ENCODE results near the gene CEACAM4.

The CEACAM4 gene

DNA sequence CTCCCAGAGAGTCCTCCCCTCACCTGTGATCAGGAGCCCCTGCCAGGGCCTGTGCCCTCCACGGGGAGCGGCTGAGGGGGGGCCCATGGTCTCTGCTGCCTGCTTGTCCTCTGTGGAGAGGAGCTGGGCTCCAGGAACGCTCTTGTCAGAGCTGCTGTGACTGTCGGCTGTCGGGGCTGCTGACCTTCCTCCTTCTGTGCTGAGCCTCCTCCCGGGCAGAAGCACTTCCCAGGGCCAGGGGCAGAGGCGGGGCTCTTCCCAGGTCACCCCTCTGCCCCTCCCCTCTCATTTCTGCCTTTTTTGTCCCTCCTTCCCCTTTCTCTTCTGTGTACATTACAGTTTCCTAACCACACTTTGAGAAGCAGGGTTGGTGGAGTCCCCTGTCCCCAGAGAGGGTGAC is at the start of gene CEACAM4:
TSS of gene CEACAM4 (minus strand) at position 198 of the 400 bp plus-strand sequence. CDS start at position 87, 111 bp downstream.
- no peak for TF ChIP-seq CEBPB (IDR thresholded peaks at IDR 0.05)
- no peak for TF ChIP-seq EGR1 (IDR thresholded peaks at IDR 0.05)
- no peak for TF ChIP-seq EP300 (IDR thresholded peaks at IDR 0.05; ENCODE audit: borderline replicate concordance)
- TF ChIP-seq FOXM1 (IDR thresholded peaks at IDR 0.05; ENCODE audit: borderline replicate concordance, low read depth), result no peak
- TF ChIP-seq, protein P1, sequence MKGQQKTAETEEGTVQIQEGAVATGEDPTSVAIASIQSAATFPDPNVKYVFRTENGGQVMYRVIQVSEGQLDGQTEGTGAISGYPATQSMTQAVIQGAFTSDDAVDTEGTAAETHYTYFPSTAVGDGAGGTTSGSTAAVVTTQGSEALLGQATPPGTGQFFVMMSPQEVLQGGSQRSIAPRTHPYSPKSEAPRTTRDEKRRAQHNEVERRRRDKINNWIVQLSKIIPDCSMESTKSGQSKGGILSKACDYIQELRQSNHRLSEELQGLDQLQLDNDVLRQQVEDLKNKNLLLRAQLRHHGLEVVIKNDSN (IDR thresholded peaks at IDR 0.05), result no peak
- TF ChIP-seq, protein P2, sequence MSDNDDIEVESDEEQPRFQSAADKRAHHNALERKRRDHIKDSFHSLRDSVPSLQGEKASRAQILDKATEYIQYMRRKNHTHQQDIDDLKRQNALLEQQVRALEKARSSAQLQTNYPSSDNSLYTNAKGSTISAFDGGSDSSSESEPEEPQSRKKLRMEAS (IDR thresholded peaks at IDR 0.05), result no peak
- TF ChIP-seq NFIC (IDR thresholded peaks at IDR 0.05), result no peak
- no peak for TF ChIP-seq RAD21 (IDR thresholded peaks at IDR 0.05; ENCODE audit: low read depth)
- no peak for TF ChIP-seq CREB1 (IDR thresholded peaks at IDR 0.05; ENCODE audit: low read depth)

DNA sequence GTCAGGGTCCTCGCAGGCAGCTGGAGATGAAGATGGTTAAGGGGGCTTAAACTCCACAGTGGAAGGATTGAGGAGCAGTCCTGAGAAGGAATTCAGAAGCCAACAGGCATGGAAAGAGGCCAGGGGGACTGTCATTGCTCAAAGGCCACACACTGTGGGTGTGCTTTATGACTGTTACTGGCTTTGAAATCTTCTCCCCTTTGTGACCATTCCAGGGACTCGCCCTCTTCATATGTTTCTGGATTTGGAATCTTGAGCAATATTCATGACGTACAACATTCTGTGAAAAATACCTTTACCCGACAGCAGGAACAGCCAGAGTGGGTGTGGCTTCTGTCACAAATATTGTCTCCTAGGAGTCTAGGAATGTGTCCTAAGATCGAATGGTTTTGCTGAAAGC is 44.6 kb upstream of the CEACAM4 start:
- TF ChIP-seq YY1 (IDR thresholded peaks at IDR 0.05; ENCODE audit: low read depth) (no peak), TEAD4 (IDR thresholded peaks at IDR 0.05) (no peak), RAD21 (IDR thresholded peaks at IDR 0.05; ENCODE audit: low read depth) (no peak), ZBTB7A (IDR thresholded peaks at IDR 0.05; ENCODE audit: low read depth) (no peak), CREB1 (IDR thresholded peaks at IDR 0.05; ENCODE audit: low read depth) (no peak), EGR1 (IDR thresholded peaks at IDR 0.05) (no peak), FOXM1 (IDR thresholded peaks at IDR 0.05; ENCODE audit: borderline replicate concordance, low read depth) (no peak), TCF12 (IDR thresholded peaks at IDR 0.05; ENCODE audit: low read depth) (no peak), TAF1 (IDR thresholded peaks at IDR 0.05; ENCODE audit: low read depth) (no peak), CEBPB (IDR thresholded peaks at IDR 0.05) (no peak), NFIC (IDR thresholded peaks at IDR 0.05) (no peak), EP300 (IDR thresholded peaks at IDR 0.05; ENCODE audit: borderline replicate concordance) (no peak)
- TF ChIP-seq, protein P1 (IDR thresholded peaks at IDR 0.05), result no peak
- TF ChIP-seq, protein P3, sequence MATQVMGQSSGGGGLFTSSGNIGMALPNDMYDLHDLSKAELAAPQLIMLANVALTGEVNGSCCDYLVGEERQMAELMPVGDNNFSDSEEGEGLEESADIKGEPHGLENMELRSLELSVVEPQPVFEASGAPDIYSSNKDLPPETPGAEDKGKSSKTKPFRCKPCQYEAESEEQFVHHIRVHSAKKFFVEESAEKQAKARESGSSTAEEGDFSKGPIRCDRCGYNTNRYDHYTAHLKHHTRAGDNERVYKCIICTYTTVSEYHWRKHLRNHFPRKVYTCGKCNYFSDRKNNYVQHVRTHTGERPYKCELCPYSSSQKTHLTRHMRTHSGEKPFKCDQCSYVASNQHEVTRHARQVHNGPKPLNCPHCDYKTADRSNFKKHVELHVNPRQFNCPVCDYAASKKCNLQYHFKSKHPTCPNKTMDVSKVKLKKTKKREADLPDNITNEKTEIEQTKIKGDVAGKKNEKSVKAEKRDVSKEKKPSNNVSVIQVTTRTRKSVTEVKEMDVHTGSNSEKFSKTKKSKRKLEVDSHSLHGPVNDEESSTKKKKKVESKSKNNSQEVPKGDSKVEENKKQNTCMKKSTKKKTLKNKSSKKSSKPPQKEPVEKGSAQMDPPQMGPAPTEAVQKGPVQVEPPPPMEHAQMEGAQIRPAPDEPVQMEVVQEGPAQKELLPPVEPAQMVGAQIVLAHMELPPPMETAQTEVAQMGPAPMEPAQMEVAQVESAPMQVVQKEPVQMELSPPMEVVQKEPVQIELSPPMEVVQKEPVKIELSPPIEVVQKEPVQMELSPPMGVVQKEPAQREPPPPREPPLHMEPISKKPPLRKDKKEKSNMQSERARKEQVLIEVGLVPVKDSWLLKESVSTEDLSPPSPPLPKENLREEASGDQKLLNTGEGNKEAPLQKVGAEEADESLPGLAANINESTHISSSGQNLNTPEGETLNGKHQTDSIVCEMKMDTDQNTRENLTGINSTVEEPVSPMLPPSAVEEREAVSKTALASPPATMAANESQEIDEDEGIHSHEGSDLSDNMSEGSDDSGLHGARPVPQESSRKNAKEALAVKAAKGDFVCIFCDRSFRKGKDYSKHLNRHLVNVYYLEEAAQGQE (IDR thresholded peaks at IDR 0.05; ENCODE audit: low read depth), result no peak
- TF ChIP-seq, protein P2 (IDR thresholded peaks at IDR 0.05), result no peak

DNA sequence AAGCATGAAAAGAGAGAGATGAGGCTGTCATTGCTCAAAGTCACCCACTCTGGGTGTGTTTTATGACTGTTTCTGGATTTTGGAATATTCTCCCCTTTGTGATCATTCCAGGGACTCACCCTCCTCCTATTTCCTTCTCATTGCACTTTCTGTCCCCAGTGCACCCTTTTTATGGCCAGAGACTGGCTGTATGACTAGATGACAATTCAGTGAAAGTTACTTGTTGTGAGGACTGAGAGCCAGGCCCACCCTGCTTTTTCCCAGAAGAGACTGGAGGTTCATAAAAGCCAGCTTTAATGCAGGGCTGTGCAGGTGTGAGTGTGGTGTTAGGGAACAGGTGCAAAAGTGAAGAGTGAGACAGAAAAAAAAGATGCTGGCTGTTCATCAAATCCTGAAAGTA is 43.9 kb upstream of the CEACAM4 start:
- TF ChIP-seq, protein P3 (IDR thresholded peaks at IDR 0.05; ENCODE audit: low read depth), result no peak
- no peak for TF ChIP-seq TEAD4 (IDR thresholded peaks at IDR 0.05)

DNA sequence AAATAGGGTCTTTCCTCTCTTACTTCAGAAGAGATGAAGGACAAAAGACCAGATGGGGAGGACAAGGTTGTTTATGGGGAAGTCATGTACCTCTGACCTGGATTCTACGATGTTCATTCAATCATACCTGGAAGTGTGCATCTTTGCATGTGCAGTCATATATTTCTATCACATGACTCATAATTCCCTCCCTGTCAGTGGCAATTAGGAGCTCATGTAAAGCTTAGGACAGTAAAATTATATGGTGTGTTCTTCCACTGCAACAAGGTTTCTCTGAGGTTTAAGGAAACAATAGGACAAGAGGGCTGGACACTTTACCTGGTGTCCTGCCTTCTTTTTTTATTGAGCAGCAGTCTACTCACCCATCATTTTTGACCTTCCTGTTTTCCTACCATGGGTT is 41.4 kb upstream of the CEACAM4 start:
- TF ChIP-seq TEAD4 (IDR thresholded peaks at IDR 0.05), result no peak
- TF ChIP-seq TCF12 (IDR thresholded peaks at IDR 0.05; ENCODE audit: low read depth), result no peak
- TF ChIP-seq ZBTB7A (IDR thresholded peaks at IDR 0.05; ENCODE audit: low read depth), result no peak
- no peak for TF ChIP-seq NFIC (IDR thresholded peaks at IDR 0.05)
- no peak for TF ChIP-seq RAD21 (IDR thresholded peaks at IDR 0.05; ENCODE audit: low read depth)
- TF ChIP-seq, protein P3 (IDR thresholded peaks at IDR 0.05; ENCODE audit: low read depth), result no peak
- TF ChIP-seq, protein P1 (IDR thresholded peaks at IDR 0.05), result no peak
- no peak for TF ChIP-seq TAF1 (IDR thresholded peaks at IDR 0.05; ENCODE audit: low read depth)
- no peak for TF ChIP-seq YY1 (IDR thresholded peaks at IDR 0.05; ENCODE audit: low read depth)
- no peak for TF ChIP-seq EP300 (IDR thresholded peaks at IDR 0.05; ENCODE audit: borderline replicate concordance)
- TF ChIP-seq, protein P2 (IDR thresholded peaks at IDR 0.05), result no peak

Measured in Ishikawa (cell line).